ENCODE measurements around the gene DHX35. TPM values are rescaled to one million over a fixed set of nuclear protein-coding genes. Genes with fewer than 3 reads are reported as not detected.

Gene DHX35
- total RNA-seq, 1 experiment from 2014 or later: 12.1 TPM

DNA sequence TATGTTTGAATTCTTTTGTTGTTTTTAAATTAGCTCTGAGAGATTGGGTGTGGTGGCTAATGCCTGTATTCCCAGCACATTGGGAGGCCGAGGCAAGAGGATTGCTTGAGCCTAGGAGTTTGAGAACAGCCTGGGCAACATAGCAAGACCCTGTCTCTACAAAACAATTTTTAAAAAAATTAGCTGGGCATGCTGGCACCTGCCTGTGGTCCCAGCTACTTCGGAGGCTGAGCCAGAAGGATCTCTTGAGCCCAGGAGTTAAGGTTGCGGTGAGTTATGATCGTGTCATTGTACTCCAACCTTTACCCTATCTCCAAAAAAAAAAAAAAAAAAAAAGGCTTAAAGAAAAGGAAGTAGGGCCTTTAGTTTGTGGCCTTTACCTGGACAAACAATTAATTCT is 22.9 kb downstream of the DHX35 start:
- Histone ChIP-seq H3F3A (ENCODE audit: insufficient read depth, low read depth) (peaks cover 28% of the 10 kb centered on the region), H2AFZ (no peak overlapping the region), H3K9me2 (ENCODE audit: insufficient read depth) (no peaks in the 10 kb centered on the region), H4K20me1 (ENCODE audit: insufficient read depth) (no peaks in the 10 kb centered on the region), H3K36me3 (ENCODE audit: low read depth) (peaks cover 18% of the 10 kb centered on the region; the same call in 1 of the 2 replicates), H3K27ac (peak overlapping the region; percentile 80), H3K4me2 (peak overlapping the region; percentile 53), H3K27me3 (ENCODE audit: insufficient read depth, low read depth) (no peaks in the 10 kb centered on the region), H3K9me3 (ENCODE audit: insufficient read depth, low read depth) (no peaks in the 10 kb centered on the region), H3K79me2 (ENCODE audit: low read depth) (peaks cover 16% of the 10 kb centered on the region; the same call in 1 of the 2 replicates), H3K4me3 (peak overlapping the region; percentile 6; the same call in 1 of the 2 replicates), H3K4me1 (replicated peaks; ENCODE audit: insufficient read depth) (peaks cover 44% of the 10 kb centered on the region)
- POLR2A ChIA-PET (ENCODE audit: unreplicated experiment): interaction anchor here (0.7 kb wide), 1 partner anchor 31 kb away, joined by 6 read pairs; no protein-coding TSS in a partner anchor
- no TSS peak for BruUV-seq (replicated peaks)
- TF ChIP-seq, protein P1, sequence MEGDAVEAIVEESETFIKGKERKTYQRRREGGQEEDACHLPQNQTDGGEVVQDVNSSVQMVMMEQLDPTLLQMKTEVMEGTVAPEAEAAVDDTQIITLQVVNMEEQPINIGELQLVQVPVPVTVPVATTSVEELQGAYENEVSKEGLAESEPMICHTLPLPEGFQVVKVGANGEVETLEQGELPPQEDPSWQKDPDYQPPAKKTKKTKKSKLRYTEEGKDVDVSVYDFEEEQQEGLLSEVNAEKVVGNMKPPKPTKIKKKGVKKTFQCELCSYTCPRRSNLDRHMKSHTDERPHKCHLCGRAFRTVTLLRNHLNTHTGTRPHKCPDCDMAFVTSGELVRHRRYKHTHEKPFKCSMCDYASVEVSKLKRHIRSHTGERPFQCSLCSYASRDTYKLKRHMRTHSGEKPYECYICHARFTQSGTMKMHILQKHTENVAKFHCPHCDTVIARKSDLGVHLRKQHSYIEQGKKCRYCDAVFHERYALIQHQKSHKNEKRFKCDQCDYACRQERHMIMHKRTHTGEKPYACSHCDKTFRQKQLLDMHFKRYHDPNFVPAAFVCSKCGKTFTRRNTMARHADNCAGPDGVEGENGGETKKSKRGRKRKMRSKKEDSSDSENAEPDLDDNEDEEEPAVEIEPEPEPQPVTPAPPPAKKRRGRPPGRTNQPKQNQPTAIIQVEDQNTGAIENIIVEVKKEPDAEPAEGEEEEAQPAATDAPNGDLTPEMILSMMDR (conservative IDR thresholded peaks at IDR 0.05): no peak
- TF ChIP-seq EZH2 (IDR thresholded peaks at IDR 0.05; ENCODE audit: low read depth): no peak
- intact Hi-C loops (cut with micrococcal nuclease; ENCODE audit: unreplicated experiment): no loop called here
- peak in 1 of 2 experiments; percentile 79 for DNase-seq
- CTCF ChIA-PET: interaction anchor here (0.6 kb wide), 1 partner anchor 1413 kb away, joined by 8 read pairs; no protein-coding TSS in a partner anchor

DNA sequence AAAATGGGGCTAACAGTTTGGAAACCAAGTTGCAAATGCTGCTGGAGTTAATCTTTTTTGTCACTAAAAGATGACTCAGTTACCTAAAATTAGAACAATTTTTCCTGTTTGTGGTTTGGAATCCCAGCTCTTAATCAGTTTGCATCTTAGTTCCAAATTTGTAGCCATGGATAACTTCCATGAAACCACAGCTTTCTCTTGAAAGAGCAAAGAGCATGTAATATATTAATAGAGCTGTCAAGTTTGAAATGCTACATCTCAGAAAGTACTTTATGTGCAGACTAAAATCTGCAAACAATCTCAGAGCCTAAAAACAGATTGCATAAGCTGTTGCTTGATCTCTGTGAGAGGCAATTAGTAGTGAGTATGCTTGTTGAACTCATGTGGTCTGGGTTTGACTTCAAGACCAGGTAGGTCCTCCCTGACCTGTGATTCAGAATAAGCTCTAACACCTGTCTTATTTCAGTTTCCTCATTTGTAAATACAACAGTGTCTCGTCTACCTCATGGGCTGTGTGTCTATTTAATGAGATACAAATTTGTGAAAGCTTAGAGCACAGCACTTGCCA is 23.5 kb downstream of the DHX35 start:
- Histone ChIP-seq H3K4me3 (peak overlapping the region; percentile 6; the same call in 1 of the 2 replicates), H3K9me3 (ENCODE audit: insufficient read depth, low read depth) (no peaks in the 10 kb centered on the region), H4K20me1 (ENCODE audit: insufficient read depth) (no peaks in the 10 kb centered on the region), H3K4me1 (replicated peaks; ENCODE audit: insufficient read depth) (peaks cover 44% of the 10 kb centered on the region), H3K36me3 (ENCODE audit: low read depth) (peaks cover 19% of the 10 kb centered on the region; the same call in 1 of the 2 replicates), H3K9me2 (ENCODE audit: insufficient read depth) (no peaks in the 10 kb centered on the region), H3K27ac (peak overlapping the region; percentile 80), H3K4me2 (peak overlapping the region; percentile 53), H3K27me3 (ENCODE audit: insufficient read depth, low read depth) (no peaks in the 10 kb centered on the region), H3F3A (ENCODE audit: insufficient read depth, low read depth) (peaks cover 28% of the 10 kb centered on the region), H3K79me2 (ENCODE audit: low read depth) (peaks cover 14% of the 10 kb centered on the region; the same call in 1 of the 2 replicates), H2AFZ (no peak overlapping the region)
- DNase-seq: peak in 1 of 2 experiments; percentile 92
- POLR2A ChIA-PET (ENCODE audit: unreplicated experiment): interaction anchor here (0.6 to 0.7 kb wide), 2 partner anchors 30 to 371 kb away, joined by 3 to 6 read pairs; no protein-coding TSS in a partner anchor
- CTCF ChIA-PET: no interaction called here
- TF ChIP-seq, protein P1 (conservative IDR thresholded peaks at IDR 0.05): no peak
- TF ChIP-seq EZH2 (IDR thresholded peaks at IDR 0.05; ENCODE audit: low read depth): no peak
- BruUV-seq (replicated peaks): no TSS peak
- intact Hi-C loops (cut with micrococcal nuclease; ENCODE audit: unreplicated experiment): no loop called here

DNA sequence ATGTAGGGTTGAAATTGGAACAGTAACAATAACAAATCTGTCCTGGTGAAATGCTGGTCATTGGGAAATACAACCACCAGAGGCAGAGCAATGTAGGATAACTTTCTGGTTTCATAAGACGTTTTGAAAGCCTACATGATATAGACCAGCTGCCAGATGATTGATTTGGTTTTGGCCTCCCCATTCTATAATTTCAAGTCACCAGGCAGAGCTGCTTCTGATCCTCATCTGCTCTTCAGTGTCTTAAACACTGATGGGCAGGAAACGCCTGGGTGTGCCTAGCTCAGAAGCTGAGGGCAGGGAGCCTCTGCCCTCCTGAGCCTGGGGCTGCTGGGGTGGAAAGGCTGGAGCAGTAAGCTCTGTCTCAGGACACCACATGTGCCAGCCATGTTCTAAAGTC is 24.5 kb downstream of the DHX35 start:
- H3K9me3 ChIP-seq (ENCODE audit: insufficient read depth, low read depth): no peaks in the 10 kb centered on the region
- POLR2A ChIA-PET (ENCODE audit: unreplicated experiment): no interaction called here
- H3K36me3 ChIP-seq (ENCODE audit: low read depth): peaks cover 24% of the 10 kb centered on the region; the same call in 1 of the 2 replicates
- H3K79me2 ChIP-seq (ENCODE audit: low read depth): peaks cover 13% of the 10 kb centered on the region; the same call in 1 of the 2 replicates
- intact Hi-C loops (cut with micrococcal nuclease; ENCODE audit: unreplicated experiment): no loop called here
- no TSS peak for BruUV-seq (replicated peaks)
- peaks cover 28% of the 10 kb centered on the region for H3F3A ChIP-seq (ENCODE audit: insufficient read depth, low read depth)
- no peaks in the 10 kb centered on the region for H4K20me1 ChIP-seq (ENCODE audit: insufficient read depth)
- TF ChIP-seq EZH2 (IDR thresholded peaks at IDR 0.05; ENCODE audit: low read depth): no peak
- TF ChIP-seq, protein P1 (conservative IDR thresholded peaks at IDR 0.05): no peak
- H3K9me2 ChIP-seq (ENCODE audit: insufficient read depth): no peaks in the 10 kb centered on the region
- peaks cover 44% of the 10 kb centered on the region for H3K4me1 ChIP-seq (replicated peaks; ENCODE audit: insufficient read depth)
- H2AFZ ChIP-seq: no peak overlapping the region
- 0 out of 2 replicates have a peak overlapping the region, but pooled peaks have one; percentile 53 for H3K4me2 ChIP-seq
- no peaks in the 10 kb centered on the region for H3K27me3 ChIP-seq (ENCODE audit: insufficient read depth, low read depth)
- CTCF ChIA-PET: no interaction called here
- DNase-seq: no peak
- no peak overlapping the region for H3K4me3 ChIP-seq
- peak overlapping the region; percentile 80 for H3K27ac ChIP-seq
